ENCODE results near the gene GHRL.

GHRL gene

DNA sequence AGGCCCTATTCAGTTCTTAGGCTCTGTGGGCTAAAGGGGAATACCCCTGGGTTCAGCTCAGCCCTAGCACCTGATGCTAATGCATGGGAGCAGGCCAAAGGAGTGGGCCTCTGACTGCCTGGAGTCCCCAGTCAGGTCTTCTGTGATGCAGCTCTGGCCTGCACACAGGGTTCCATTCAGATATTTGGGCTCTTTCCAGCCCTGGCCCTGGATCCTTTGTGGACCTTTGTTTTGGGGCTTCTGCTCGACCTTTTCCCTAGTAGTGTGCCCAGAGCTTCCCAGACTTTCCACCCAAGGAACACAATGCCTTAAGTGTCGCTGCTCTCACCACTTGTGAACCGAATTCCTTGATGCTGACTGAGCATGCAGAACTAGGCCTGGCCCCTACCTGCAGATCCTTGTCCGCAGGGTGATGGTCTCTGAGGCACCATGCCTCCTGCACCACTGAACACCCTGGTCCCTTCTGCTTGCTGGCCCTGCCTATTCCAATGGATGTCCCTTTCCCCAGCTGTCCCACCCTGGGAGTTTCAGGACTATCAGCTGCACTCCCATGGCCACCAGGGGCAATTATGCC, 23.1 kb upstream of the GHRL start:
- no peak overlapping the region for H3K4me3 ChIP-seq (ENCODE audit: low read depth, low read length)
- TF ChIP-seq, protein P1, sequence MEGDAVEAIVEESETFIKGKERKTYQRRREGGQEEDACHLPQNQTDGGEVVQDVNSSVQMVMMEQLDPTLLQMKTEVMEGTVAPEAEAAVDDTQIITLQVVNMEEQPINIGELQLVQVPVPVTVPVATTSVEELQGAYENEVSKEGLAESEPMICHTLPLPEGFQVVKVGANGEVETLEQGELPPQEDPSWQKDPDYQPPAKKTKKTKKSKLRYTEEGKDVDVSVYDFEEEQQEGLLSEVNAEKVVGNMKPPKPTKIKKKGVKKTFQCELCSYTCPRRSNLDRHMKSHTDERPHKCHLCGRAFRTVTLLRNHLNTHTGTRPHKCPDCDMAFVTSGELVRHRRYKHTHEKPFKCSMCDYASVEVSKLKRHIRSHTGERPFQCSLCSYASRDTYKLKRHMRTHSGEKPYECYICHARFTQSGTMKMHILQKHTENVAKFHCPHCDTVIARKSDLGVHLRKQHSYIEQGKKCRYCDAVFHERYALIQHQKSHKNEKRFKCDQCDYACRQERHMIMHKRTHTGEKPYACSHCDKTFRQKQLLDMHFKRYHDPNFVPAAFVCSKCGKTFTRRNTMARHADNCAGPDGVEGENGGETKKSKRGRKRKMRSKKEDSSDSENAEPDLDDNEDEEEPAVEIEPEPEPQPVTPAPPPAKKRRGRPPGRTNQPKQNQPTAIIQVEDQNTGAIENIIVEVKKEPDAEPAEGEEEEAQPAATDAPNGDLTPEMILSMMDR (IDR thresholded peaks at IDR 0.05; ENCODE audit: low read depth, low read length): no peak

DNA sequence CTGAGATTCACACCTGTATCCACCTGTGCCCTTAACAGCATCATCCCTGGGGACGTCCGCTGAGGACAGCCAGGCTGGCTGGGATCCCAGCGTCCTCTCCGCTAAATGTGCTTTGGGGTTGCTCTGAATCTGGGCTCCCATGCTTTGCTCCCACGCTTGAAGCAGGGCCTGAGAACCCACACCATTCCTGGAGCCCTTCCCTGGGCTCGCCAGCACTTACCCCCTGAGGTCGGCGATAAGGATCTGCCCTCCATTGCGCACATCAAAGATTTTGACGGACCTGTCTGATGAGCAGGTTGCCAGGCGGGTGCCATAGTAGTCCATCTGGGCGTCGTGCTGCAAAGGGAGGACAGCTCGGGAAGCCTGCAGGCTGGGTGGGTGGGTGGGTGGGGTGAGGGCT, 22.4 kb upstream of the GHRL start:
- TF ChIP-seq, protein P1 (IDR thresholded peaks at IDR 0.05; ENCODE audit: low read depth, low read length): no peak

DNA sequence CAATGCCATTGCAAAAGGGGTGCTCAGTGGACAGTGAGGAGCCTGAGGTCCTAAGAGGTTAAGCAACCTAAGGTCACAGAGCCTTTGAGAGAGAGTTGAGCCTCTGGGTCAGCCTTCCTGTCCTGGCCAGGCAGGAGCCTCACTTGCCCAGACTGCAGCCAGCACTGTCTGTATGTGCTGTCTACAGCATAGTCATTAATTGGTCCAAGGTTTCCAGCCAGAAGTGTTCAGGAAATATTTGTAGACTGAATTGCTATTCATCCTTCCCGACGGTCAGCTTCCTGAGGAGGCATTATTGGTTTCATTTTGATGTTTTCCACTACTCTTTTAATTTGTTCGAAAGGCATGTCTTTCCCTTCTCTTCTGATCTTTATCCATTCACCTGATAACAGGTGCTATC, 20.1 kb upstream of the GHRL start:
- TF ChIP-seq, protein P1 (IDR thresholded peaks at IDR 0.05; ENCODE audit: low read depth, low read length): no peak
- H3K4me3 ChIP-seq (ENCODE audit: low read depth, low read length): no peak overlapping the region

More for the DNA sequence above, 22.4 kb upstream of the GHRL start:
- no peak overlapping the region for H3K4me3 ChIP-seq (ENCODE audit: low read depth, low read length)

- TF ChIP-seq, protein P1 (IDR thresholded peaks at IDR 0.05; ENCODE audit: low read depth, low read length): no peak
- H3K4me3 ChIP-seq (ENCODE audit: low read depth, low read length): no peak overlapping the region
These were observed 19.6 kb upstream of the GHRL start for GRCh38 chr3:10312391-10312790.

GRCh38 chr3:10311710-10312109, 19.0 kb upstream of the GHRL start:
- no peak overlapping the region for H3K4me3 ChIP-seq (ENCODE audit: low read depth, low read length)
- TF ChIP-seq, protein P1 (IDR thresholded peaks at IDR 0.05; ENCODE audit: low read depth, low read length): no peak

DNA sequence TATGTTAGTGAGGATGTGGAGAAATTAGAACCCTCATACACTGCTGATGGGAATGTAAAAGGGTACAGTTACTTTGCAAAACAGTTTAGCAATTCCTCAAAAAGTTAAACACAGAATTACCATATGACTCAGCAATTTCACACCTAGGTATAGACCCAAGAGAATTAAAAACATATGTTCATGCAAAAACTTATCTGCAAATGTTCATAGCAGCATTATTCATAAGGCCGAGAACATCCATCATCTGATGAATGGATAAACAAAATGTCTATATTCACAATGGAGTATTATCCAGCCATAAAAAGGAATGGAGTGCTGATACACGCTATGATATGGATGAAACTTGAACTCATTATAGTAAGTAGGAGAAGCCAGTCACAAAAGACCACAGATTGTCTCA, 17.8 kb upstream of the GHRL start:
- TF ChIP-seq, protein P1 (IDR thresholded peaks at IDR 0.05; ENCODE audit: low read depth, low read length): no peak
- no peak overlapping the region for H3K4me3 ChIP-seq (ENCODE audit: low read depth, low read length)

DNA sequence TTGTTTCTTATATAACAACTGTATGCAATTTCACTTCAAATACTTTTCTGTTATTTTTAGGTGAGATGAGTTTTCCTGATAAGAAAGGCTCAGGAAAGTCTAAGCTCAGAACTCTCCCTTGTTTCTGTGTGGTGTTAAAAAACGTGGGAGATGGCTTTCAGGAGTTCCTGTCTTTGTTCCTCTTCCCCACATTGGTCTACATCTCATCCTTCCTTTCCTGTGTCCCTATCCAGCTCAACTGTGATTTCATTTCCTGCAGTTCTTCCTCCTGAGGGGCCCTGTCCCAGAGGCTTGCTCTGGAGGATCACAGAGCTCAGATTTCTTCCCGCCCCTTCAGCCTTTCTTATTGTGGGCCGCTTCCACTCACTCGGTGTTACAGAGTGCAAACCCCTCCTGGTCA, 17.0 kb upstream of the GHRL start:
- TF ChIP-seq, protein P1 (IDR thresholded peaks at IDR 0.05; ENCODE audit: low read depth, low read length): no peak
- no peak overlapping the region for H3K4me3 ChIP-seq (ENCODE audit: low read depth, low read length)

Data from WI38 (cell line).